ENCODE data around the gene AMDHD2.
"Not testable (repeated sequence)": the region's sequence is repeated elsewhere in the genome, so short reads cannot be mapped to it uniquely, and the experiment has no call there.

Gene AMDHD2

GRCh38 chr16:2572704-2573103, 52.5 kb downstream of the AMDHD2 start:
- DNase-seq (ENCODE audit: low read depth, low spot score) = not testable (repeated sequence)

DNA sequence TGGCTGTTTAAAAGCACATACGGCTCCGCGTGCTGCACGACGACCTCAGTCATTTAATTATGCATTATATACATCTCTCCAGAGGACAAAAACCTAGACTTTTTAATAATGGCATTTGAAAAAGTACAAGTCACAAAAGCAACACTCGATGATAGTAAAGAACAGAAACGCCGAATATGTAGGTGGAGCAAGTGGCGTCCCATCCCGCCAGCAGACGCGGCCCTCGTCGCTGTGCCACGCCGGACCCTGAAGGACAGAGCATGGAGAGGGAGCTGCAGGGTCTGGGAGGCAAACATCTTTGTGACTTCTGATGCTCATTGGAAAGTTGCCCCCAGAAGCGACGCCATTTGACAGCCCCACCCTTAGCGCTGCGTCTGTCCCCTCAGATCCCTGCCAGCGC, 55.7 kb downstream of the AMDHD2 start:
- DNase-seq (ENCODE audit: low read depth, low spot score) = not testable (repeated sequence)

- DNase-seq (ENCODE audit: low read depth, low spot score) = not testable (repeated sequence)
These were observed 56.9 kb downstream of the AMDHD2 start for GRCh38 chr16:2577044-2577443.

GRCh38 chr16:2578905-2579304, 58.7 kb downstream of the AMDHD2 start:
- DNase-seq (ENCODE audit: low read depth, low spot score) = not testable (repeated sequence)

DNA sequence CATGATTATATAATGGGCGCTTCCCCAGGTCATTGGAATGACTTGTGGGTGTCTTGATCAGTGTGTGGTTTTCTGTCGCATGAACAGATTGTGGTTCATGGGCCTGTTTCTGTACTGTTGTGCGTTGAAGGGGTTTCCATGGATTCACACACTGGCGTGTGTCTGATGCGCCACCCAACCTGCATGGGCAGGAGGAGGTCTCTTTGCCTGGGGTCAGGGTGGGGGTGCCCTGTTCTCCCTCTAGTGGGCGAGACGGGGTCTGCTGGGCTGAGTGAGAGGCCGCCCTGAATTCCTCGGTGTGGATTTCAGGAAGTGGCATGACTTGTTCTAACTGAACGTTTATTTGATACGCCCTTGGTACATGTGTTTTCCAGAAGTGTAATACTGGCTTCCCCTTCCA, 60.0 kb downstream of the AMDHD2 start:
- DNase-seq (ENCODE audit: low read depth, low spot score) = not testable (repeated sequence)

DNA sequence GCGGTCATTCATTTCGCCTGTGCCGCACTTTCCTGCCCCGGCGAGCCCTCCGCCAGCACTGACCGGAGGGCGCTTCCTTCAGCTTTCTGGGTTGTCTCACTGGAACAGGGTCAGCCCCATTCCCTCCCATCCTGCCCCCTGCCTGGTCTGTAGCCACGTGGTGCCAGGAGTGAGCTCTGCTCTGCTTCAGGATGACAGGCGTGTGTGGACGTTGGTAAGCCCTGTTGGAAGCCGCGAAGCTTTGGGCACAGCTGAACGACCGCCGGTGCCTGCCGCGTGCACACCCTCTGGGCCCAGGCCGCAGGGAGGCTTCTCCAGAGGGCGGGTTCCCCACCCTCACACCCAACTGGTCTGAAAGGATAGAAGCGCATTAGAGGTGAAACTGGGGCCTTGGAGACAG, 60.6 kb downstream of the AMDHD2 start:
- DNase-seq (ENCODE audit: low read depth, low spot score) = not testable (repeated sequence)

All from brain pericyte (primary cell).